ENCODE measurements around the gene KCNIP1.
"Not testable (repeated sequence)": the region's sequence is repeated elsewhere in the genome, so short reads cannot be mapped to it uniquely, and the experiment has no call there.

The KCNIP1 gene

GRCh38 chr5:170757182-170757601 is 253.4 kb downstream of the KCNIP1 start:
- no peak for DNase-seq

GRCh38 chr5:170757669-170758068 is 253.8 kb downstream of the KCNIP1 start:
- DNase-seq = no peak

- DNase-seq = no peak
Measured at GRCh38 chr5:170758481-170758880, 254.7 kb downstream of the KCNIP1 start.

DNA sequence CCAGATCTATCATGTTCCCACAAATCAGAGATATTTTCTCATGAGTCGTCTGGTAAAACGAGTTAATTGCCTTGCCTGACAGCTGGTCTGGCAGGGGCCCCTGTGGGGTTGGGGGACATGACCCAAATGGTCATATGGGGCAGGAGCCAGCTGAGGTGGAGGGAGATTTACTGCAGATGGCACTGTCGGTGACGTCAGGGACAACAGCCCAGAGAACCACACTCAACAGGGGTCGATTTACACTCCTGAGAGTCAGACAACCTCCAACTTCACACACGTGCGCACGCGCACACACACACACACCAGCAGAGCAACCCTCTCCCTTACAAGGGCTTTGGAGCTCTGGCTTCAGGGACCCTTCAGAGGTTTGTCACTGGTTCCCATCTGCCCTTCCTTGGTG is 256.3 kb downstream of the KCNIP1 start:
- DNase-seq = no peak

DNA sequence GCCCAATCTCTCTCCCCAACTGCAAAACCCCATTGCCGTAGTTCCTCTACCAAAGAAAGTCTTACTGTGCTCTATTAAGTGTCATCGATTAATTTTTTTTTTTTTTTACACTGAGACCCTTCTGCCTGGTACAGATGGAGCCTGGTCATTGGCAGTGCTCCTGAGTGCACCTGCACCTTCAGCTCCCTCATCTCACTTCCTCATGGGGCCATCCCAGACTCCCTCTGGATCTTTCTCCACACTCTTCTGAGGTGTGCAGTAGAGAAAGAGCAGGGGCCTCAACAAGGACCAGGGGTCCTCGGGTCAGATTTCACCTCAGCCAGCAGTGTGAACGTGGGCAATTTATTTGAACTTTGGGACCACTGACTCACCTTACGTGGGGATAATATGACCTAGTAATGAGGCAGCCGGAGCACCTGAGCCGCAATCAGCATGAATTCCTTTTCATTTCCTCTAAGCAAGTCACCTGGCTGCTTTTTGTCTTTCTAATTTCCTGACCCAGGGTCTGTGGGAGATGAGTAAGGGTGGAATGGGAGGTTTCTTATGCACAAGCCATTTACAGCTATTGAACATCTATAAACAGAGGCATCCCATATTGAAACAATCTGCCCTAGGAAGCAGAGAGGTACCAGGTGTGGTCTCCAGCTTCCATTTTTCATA is 257.4 kb downstream of the KCNIP1 start:
- DNase-seq = no peak

DNA sequence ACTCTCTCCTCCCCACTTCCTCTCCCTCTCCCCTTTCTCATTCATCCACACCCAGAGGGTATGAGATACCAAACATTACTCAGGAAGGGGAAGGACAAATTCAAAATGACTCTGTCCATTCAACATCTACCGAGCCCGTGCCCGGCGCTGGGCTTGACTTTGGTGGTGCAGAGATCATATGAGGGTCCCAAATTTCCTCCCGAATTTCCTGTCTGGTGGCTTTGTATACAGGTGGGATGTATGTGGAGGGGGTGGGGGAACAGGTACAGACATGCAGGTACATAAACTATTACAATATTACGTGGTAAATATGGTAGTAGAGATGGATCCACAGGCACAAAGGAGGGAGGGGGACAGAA is 257.9 kb downstream of the KCNIP1 start:
- no peak for DNase-seq

GRCh38 chr5:170762298-170762697 is 258.5 kb downstream of the KCNIP1 start:
- DNase-seq = not testable (repeated sequence)

- not testable (repeated sequence) for DNase-seq
Measured at GRCh38 chr5:170765868-170766267, 262.0 kb downstream of the KCNIP1 start.

DNA sequence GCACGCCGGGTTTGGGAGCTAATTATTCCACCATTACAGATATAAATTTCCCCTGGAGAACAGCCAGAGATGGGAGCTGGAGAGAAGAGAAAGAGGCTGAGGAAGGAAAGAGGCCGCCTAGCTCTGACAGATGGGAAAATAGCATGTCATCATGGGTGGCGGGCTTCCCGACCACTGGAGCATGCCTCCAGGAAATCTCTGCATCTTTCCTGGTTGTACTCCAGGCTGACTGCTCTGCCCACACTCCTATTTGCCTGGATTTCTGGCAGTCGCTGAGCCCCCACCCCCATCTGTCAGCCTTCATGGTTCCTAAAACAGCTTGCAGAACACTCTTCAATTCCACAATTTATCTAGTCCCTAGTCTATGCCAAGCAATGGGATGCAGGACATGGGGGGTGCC is 265.4 kb downstream of the KCNIP1 start:
- no peak for DNase-seq

DNA sequence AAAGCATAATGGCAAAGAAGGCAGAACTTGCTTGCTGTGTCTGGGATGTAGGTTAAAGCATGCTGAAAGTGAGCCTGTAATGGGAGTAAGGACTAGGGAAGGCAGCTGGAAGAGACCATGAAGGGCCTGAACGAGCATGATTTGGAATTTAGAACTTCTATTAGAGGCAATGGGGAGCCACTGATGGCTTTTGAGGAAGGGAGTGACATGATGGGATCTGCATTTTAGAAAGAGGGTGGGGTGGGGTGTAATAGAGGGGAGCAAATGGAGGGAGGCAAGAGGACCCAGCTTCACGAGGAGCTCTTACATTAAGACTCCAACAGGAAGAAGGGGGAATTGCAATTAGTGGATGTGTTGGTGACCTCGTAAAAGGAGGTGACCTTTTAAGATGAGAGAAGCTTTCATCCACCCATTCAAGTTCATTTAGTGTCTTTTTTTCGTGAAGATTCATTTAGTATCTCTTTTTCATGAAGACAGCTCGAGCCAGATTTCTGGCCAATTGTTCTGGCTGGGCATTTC is 266.1 kb downstream of the KCNIP1 start:
- no peak for DNase-seq

DNA sequence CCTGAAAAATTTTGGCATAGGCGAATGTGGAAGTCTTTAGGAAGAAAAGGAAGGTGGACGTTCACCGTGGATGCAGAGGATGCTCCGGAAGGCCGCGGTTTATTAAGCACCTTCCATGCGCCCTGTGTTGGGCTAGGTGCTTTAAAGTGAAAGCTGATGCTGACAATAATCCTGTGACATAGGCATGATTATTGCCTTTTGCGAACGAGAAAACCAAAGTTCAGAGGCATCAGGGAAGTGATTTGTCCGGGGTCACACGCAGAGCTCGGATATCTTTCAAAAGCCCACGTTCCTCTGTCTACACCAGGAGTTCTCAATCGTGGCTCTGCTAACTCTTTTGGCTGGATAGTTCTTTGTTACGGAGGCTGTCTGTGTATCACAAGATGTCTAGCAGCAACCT is 267.7 kb downstream of the KCNIP1 start:
- no peak for DNase-seq

- no peak for DNase-seq
Measured at GRCh38 chr5:170773024-170773985, 269.5 kb downstream of the KCNIP1 start.

GRCh38 chr5:170774831-170775230 is 271.0 kb downstream of the KCNIP1 start:
- no peak for DNase-seq

DNA sequence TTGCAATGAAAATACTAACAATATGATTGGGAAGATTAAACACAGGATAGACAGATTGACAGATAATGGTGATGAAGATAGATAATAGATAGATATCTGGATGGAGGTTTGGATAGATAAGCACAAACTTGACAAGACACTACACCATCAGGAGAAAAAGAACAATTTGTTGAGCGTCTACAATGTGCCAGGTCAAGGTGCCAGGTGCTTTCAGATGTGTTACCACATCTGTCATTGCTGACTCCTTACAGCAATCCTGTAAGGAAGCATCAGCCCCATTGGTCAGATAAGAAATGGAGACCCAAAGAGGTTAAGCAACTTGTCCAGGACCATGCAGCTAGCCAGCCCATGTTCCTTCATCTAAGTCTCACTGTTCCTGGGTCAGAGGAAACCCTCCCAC is 278.1 kb downstream of the KCNIP1 start:
- no peak for DNase-seq

DNA sequence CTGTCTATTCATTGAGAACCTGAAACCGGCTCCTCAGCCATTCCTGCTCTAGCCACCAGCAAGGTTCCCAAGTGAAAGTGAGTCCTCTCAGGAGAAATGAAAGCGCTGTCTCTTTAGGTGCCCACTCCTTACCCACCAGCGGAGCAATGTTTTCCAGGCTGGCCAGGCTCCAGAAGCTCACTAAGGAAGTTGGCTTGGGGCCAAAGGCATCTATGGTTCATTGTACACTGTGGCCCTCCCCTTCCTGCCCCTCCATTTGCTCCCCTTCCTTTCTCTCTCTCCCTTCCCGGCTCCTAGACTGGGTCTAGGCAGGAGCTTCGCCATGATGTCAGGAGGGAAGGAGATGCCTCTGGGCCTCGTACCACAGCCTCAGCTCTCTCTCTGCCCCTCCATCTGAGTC is 278.6 kb downstream of the KCNIP1 start:
- DNase-seq = no peak

GRCh38 chr5:170783498-170784247 is 279.9 kb downstream of the KCNIP1 start, which contains the start of gene GABRP:
Gene GABRP (plus strand): TSS chr5:170783725. CDS start chr5:170788616, 4,891 bp downstream.
- no peak for DNase-seq

DNA sequence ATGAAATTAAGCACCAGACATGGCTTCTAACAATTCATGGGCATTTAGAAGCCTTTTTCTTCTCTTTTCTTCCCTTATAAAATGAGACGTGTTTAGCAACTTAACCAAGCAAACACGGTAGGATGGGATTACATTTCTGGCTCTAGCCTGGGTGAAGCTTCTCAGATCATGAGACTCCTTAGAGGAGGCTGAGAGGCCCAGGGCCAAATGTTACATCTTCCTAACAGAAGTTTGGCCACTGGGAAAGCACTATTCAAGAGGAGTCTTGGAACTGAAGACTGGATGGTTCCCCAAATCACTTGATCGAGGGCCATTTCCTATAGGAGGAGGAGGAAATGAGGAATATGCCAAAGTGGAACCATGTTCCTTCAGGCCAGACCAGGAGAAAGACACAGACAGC is 281.6 kb downstream of the KCNIP1 start:
- DNase-seq = no peak

Measured in stimulated activated CD4-positive, alpha-beta T cell treated with anti-CD3 and anti-CD28 coated beads, Interleukin-4, amount 100 ng/mL, for 24 hours (primary cell).